Trophoblast cell (in vitro differentiated cells and primary cell): ENCODE measurements around the gene ID2.

Experiments
- DNase-seq, 2 donors: peaks; one replicate each; pipeline ENCODE4 v3.0.0-alpha.2; 2016
- H2AFZ ChIP-seq: 2 replicates; pipeline ENCODE4 v1.6.1; 2013; ENCODE audit warnings: low read length, moderate library complexity, mild to moderate bottlenecking; ENCODE audit not compliant: insufficient read depth, poor library complexity
- H2AK5ac ChIP-seq: 2 replicates; pipeline ENCODE4 v1.6.1; 2013; ENCODE audit warnings: mild to moderate bottlenecking, low read length
- H2BK120ac ChIP-seq: 2 replicates; pipeline ENCODE4 v1.6.1; 2013; ENCODE audit warnings: low read length, mild to moderate bottlenecking, moderate library complexity; ENCODE audit not compliant: insufficient read depth, poor library complexity
- H2BK12ac ChIP-seq: 2 replicates; pipeline ENCODE4 v1.6.1; 2013; ENCODE audit warnings: mild to moderate bottlenecking, low read length, moderate library complexity
- H2BK5ac ChIP-seq: 2 replicates; pipeline ENCODE4 v1.6.1; 2013; ENCODE audit warnings: low read length, low read depth, moderate library complexity, mild to moderate bottlenecking; ENCODE audit not compliant: poor library complexity
- H3K14ac ChIP-seq: 2 replicates; pipeline ENCODE4 v1.6.1; 2013; ENCODE audit warnings: mild to moderate bottlenecking, low read length
- H3K18ac ChIP-seq: 2 replicates; pipeline ENCODE4 v1.6.1; 2013; ENCODE audit warnings: mild to moderate bottlenecking, low read length
- H3K23ac ChIP-seq: 2 replicates; pipeline ENCODE4 v1.6.1; 2013; ENCODE audit warnings: low read length
- H3K27ac ChIP-seq: 2 replicates; pipeline ENCODE4 v1.5.1; 2013; ENCODE audit warnings: low read depth, mild to moderate bottlenecking, inconsistent platforms, low read length, moderate library complexity
- H3K27me3 ChIP-seq: 2 replicates; pipeline ENCODE4 v1.6.1; 2013; ENCODE audit warnings: inconsistent platforms, mild to moderate bottlenecking, low read length, moderate library complexity; ENCODE audit not compliant: insufficient read depth
- H3K36me3 ChIP-seq, 2 experiments: 1 replicate in 1 of 2; 2 replicates in 1 of 2; pipeline ENCODE4 v1.6.1; 2013; ENCODE audit warnings: low read length in 2 of 2, mild to moderate bottlenecking in 2 of 2, moderate library complexity in 1 of 2; ENCODE audit not compliant: insufficient read depth in 2 of 2, control insufficient read depth in 1 of 2
- H3K4ac ChIP-seq: 2 replicates; pipeline ENCODE4 v1.6.1; 2013; ENCODE audit warnings: low read depth, mild to moderate bottlenecking, low read length, moderate library complexity
- H3K4me1 ChIP-seq, 2 experiments: 1 replicate in 1 of 2; 2 replicates in 1 of 2; pipeline ENCODE4 v1.6.1; 2013; ENCODE audit warnings: low read length in 2 of 2, mild to moderate bottlenecking in 2 of 2, moderate library complexity in 1 of 2; ENCODE audit not compliant: insufficient read depth in 2 of 2, control insufficient read depth in 1 of 2
- H3K4me2 ChIP-seq: 2 replicates; pipeline ENCODE4 v1.6.1; 2013; ENCODE audit warnings: inconsistent platforms, mild to moderate bottlenecking, low read length, moderate library complexity
- H3K4me3 ChIP-seq: 2 replicates; pipeline ENCODE4 v1.5.1; 2013; ENCODE audit warnings: mild to moderate bottlenecking, low read depth, low read length, inconsistent platforms
- H3K79me1 ChIP-seq: one replicate; pipeline ENCODE4 v1.6.1; 2013; ENCODE audit warnings: low read length
- H3K79me2 ChIP-seq: 2 replicates; pipeline ENCODE4 v1.6.1; 2013; ENCODE audit warnings: low read length, mild to moderate bottlenecking; ENCODE audit not compliant: control insufficient read depth, insufficient read depth, poor library complexity
- H3K9ac ChIP-seq: 2 replicates; pipeline ENCODE4 v1.6.1; 2013; ENCODE audit warnings: mild to moderate bottlenecking, low read length
- H3K9me3 ChIP-seq: 2 replicates; pipeline ENCODE4 v1.6.1; 2013; ENCODE audit warnings: low read depth, mild to moderate bottlenecking, control low read depth, inconsistent platforms, low read length; ENCODE audit not compliant: insufficient read depth
- H4K12ac ChIP-seq: 2 replicates; pipeline ENCODE4 v1.6.1; 2013; ENCODE audit warnings: low read depth, mild to moderate bottlenecking, low read length, moderate library complexity
- H4K8ac ChIP-seq: 2 replicates; pipeline ENCODE4 v1.6.1; 2013; ENCODE audit warnings: low read depth, mild to moderate bottlenecking, low read length, moderate library complexity
- H4K91ac ChIP-seq: one replicate; pipeline ENCODE4 v1.6.1; 2013; ENCODE audit warnings: low read depth, mild to moderate bottlenecking, low read length, moderate library complexity
- WGBS: extraction: QIAGEN DNeasy Blood & Tissue Kit; methylation state at CpG from one replicate; pipeline ENCODE4 v1.1.7; 2013; ENCODE audit warnings: missing lambda C conversion rate; ENCODE audit not compliant: insufficient read length, insufficient coverage; ENCODE audit errors: extremely low coverage; 5-methylcytosine and 5-hydroxymethylcytosine counted together

Gene ID2

DNA sequence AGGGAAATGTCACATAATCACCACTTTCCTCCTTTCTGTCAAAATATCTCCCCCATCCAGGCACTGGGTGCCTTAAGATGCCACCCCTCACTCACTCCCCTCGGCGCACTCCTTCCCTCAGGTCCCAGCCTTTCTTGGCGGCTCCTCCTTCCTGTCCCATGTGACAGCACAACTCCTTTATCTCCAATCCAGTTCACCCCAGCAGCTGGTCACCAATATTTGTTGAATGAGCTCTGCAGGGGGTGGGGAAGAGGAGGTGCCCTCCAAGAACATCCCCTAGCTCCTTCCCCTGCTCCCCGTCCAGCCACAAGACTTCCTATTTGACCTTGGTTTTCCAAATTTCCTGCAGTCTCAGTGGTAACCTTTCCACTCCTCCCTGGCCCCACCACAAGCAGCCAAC, 31.6 kb upstream of the ID2 start:
- H3K4me1 ChIP-seq = peaks cover 0 to 2% of the 10 kb centered on the region in 2 experiments
- H3K23ac ChIP-seq = no peak overlapping the region
- H3K27me3 ChIP-seq = no peaks in the 10 kb centered on the region
- no peak overlapping the region for H4K12ac ChIP-seq
- no peak overlapping the region for H3K4me3 ChIP-seq
- no peak overlapping the region for H4K8ac ChIP-seq
- no peak overlapping the region for H3K4me2 ChIP-seq
- H3K79me2 ChIP-seq = no peaks in the 10 kb centered on the region
- H3K9ac ChIP-seq = no peak overlapping the region
- H3K18ac ChIP-seq = no peak overlapping the region
- no peaks in the 10 kb centered on the region for H3K36me3 ChIP-seq
- no peak overlapping the region for H2BK5ac ChIP-seq
- peaks cover 7% of the 10 kb centered on the region for H3K9me3 ChIP-seq
- no peak for DNase-seq
- H3K79me1 ChIP-seq = no peaks in the 10 kb centered on the region
- H2AK5ac ChIP-seq = no peak overlapping the region
- H3K14ac ChIP-seq = no peak overlapping the region
- no peak overlapping the region for H2BK12ac ChIP-seq
- H3K27ac ChIP-seq = no peak overlapping the region
- WGBS = no CpG with 5 or more reads among the region's 4 CpGs
- H4K91ac ChIP-seq = no peak overlapping the region
- no peak overlapping the region for H2BK120ac ChIP-seq
- no peak overlapping the region for H3K4ac ChIP-seq
- H2AFZ ChIP-seq = no peak overlapping the region

DNA sequence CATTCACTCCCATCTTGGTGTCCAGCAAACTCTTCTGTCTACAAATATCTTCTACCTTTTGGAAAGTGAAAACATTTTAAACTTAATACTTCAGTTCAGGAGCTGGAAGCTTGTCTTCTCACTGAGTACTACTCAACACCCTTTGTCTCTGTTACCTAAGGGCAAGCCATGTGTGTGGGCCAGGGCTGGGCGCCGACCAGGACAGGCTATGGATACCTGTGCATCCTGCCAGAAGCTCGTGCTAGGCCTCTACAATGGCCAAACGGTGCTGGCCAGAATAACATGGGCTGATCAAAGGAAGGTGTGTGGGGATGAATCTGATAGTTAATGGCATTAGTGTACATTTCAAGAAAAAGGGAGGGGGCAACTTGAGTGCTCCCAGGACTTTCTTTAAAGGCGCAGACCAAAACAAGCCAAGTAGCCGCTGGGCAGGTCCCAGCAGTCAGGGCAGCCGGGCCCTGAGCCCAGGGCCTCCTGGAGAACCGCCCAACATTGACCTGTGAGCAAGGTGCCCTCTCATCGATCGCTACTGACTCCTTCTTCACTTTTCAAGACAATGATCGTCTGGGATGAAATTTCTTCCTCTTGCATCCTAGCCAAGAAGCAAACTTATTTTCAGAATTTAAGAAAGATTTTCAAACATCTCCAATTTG, 29.0 kb upstream of the ID2 start:
- no peak overlapping the region for H3K23ac ChIP-seq
- H2BK120ac ChIP-seq = no peak overlapping the region
- no peak overlapping the region for H3K4me3 ChIP-seq
- no peaks in the 10 kb centered on the region for H3K9me3 ChIP-seq
- no peaks in the 10 kb centered on the region for H3K27me3 ChIP-seq
- H3K14ac ChIP-seq = no peak overlapping the region
- WGBS = no CpG with 5 or more reads among the region's 11 CpGs
- no peak for DNase-seq
- H3K79me2 ChIP-seq = no peaks in the 10 kb centered on the region
- peaks cover 4 to 5% of the 10 kb centered on the region in 2 experiments for H3K4me1 ChIP-seq
- H3K79me1 ChIP-seq = peaks cover 2% of the 10 kb centered on the region
- no peaks in the 10 kb centered on the region for H3K36me3 ChIP-seq
- H3K27ac ChIP-seq = no peak overlapping the region
- no peak overlapping the region for H4K12ac ChIP-seq
- no peak overlapping the region for H4K91ac ChIP-seq
- H2BK5ac ChIP-seq = no peak overlapping the region
- no peak overlapping the region for H3K4ac ChIP-seq
- no peak overlapping the region for H3K4me2 ChIP-seq
- no peak overlapping the region for H4K8ac ChIP-seq
- no peak overlapping the region for H2BK12ac ChIP-seq
- no peak overlapping the region for H3K18ac ChIP-seq
- H2AK5ac ChIP-seq = no peak overlapping the region
- H2AFZ ChIP-seq = no peak overlapping the region
- H3K9ac ChIP-seq = no peak overlapping the region

DNA sequence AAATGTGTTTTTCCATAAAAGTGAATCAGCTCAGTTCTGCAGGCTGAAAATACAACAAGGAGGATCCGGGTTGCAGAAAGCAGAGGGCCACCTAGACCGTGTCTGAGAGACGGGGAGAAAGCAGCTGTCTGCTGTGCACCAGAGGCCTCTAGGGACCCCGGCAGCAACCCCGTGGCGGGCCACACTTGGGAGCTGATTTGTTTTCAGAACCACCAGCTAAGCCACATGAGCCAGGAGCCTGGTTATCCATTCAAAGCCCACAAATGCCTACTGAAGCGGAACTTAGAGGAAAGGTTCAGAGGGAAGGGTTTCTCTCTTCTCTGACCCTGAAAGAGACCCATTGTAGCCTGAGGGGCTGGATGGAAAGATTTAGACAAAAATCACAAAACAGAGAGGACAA, 28.4 kb upstream of the ID2 start:
- Histone ChIP-seq H3K36me3 (no peaks in the 10 kb centered on the region), H2BK120ac (no peak overlapping the region), H2AFZ (no peak overlapping the region), H3K4ac (no peak overlapping the region), H3K27me3 (no peaks in the 10 kb centered on the region), H3K4me2 (no peak overlapping the region), H3K9me3 (no peaks in the 10 kb centered on the region), H4K12ac (no peak overlapping the region), H3K79me1 (peaks cover 5% of the 10 kb centered on the region), H3K14ac (no peak overlapping the region), H2AK5ac (no peak overlapping the region), H4K8ac (no peak overlapping the region), H3K23ac (no peak overlapping the region), H3K18ac (no peak overlapping the region), H3K9ac (no peak overlapping the region), H2BK12ac (no peak overlapping the region), H3K4me3 (no peak overlapping the region), H3K79me2 (no peaks in the 10 kb centered on the region), H3K4me1 (peaks cover 4 to 5% of the 10 kb centered on the region in 2 experiments), H2BK5ac (no peak overlapping the region), H3K27ac (no peak overlapping the region), H4K91ac (no peak overlapping the region)
- no peak for DNase-seq
- WGBS = no CpG with 5 or more reads among the region's 7 CpGs

DNA sequence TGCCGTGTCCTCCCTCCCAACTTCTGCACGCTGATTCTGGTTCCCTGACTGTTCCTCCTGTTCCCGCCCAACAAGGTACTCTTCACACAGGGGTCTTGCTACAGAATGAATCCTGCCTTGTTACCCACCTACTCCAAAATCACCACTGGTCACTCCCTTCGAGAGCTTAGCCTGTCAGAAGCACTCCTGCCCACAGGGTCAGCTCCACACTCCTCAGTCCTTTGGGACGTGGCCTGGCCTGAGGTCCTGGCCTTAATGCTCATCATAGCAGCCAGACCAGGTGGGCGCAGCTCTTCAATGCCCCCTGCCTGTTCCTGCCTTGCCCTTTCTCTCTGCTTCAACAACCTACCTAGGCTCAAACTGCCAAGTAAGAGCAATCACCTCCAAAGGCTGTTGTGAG, 27.8 kb upstream of the ID2 start:
- no CpG with 5 or more reads among the region's 6 CpGs for WGBS
- peak overlapping the region; percentile 19 for H3K14ac ChIP-seq
- H3K4ac ChIP-seq = no peak overlapping the region
- H3K36me3 ChIP-seq = no peaks in the 10 kb centered on the region
- no peak overlapping the region for H3K4me3 ChIP-seq
- H2AK5ac ChIP-seq = no peak overlapping the region
- H4K91ac ChIP-seq = no peak overlapping the region
- DNase-seq = no peak
- no peaks in the 10 kb centered on the region for H3K9me3 ChIP-seq
- H4K12ac ChIP-seq = no peak overlapping the region
- H3K9ac ChIP-seq = no peak overlapping the region
- H3K4me1 ChIP-seq = peaks cover 4 to 7% of the 10 kb centered on the region in 2 experiments
- no peak overlapping the region for H2BK5ac ChIP-seq
- no peak overlapping the region for H2AFZ ChIP-seq
- H4K8ac ChIP-seq = no peak overlapping the region
- peak overlapping the region; percentile 6 for H2BK12ac ChIP-seq
- peaks cover 5% of the 10 kb centered on the region for H3K79me1 ChIP-seq
- H3K23ac ChIP-seq = no peak overlapping the region
- no peak overlapping the region for H3K4me2 ChIP-seq
- no peak overlapping the region for H3K27ac ChIP-seq
- no peak overlapping the region for H2BK120ac ChIP-seq
- no peaks in the 10 kb centered on the region for H3K79me2 ChIP-seq
- H3K18ac ChIP-seq = no peak overlapping the region
- no peaks in the 10 kb centered on the region for H3K27me3 ChIP-seq
